Measurements from ENCODE around the gene CNR1.
"Not testable (repeated sequence)": the region's sequence is repeated elsewhere in the genome, so short reads cannot be mapped to it uniquely, and the experiment has no call there.

Gene CNR1

GRCh38 chr6:88165844-88166492, at the start of gene CNR1:
Gene CNR1, minus strand, starts transcription at chr6:88166347. Its CDS starts 21,073 bp downstream, at chr6:88145274.
- no peak for DNase-seq

GRCh38 chr6:88211446-88211845, 45.3 kb upstream of the CNR1 start:
- no peak for DNase-seq

GRCh38 chr6:88209301-88209700, 43.2 kb upstream of the CNR1 start:
- no peak for DNase-seq

GRCh38 chr6:88208726-88209125, 42.6 kb upstream of the CNR1 start:
- DNase-seq = no peak

GRCh38 chr6:88201734-88202133, 35.6 kb upstream of the CNR1 start:
- DNase-seq = not testable (repeated sequence)

- no peak for DNase-seq
These were observed 18.8 kb upstream of the CNR1 start for GRCh38 chr6:88184921-88185320.

- no peak for DNase-seq
These were observed 17.3 kb upstream of the CNR1 start for GRCh38 chr6:88183471-88183870.

DNA sequence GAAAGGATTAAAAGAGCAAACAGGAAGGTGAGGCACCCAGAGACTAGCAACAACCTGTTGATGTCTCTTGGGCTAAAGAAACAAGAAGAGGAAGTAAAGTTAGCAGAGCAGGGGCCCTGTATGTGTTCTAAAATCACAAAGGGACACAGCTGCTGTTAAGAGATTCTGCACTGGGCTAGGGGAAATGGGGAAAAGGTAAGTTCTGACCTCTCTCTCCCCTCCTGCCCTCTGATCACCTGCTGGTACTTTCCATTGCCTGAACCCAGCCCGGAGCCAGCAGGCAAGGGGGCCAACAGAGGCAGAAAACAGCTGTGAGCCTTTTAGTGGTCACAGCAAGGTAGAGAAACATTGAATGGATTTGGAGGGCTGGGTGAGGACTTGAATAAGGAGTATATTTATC, 13.5 kb upstream of the CNR1 start:
- DNase-seq = no peak

GRCh38 chr6:88177961-88178464, 11.9 kb upstream of the CNR1 start:
- no peak for DNase-seq

DNA sequence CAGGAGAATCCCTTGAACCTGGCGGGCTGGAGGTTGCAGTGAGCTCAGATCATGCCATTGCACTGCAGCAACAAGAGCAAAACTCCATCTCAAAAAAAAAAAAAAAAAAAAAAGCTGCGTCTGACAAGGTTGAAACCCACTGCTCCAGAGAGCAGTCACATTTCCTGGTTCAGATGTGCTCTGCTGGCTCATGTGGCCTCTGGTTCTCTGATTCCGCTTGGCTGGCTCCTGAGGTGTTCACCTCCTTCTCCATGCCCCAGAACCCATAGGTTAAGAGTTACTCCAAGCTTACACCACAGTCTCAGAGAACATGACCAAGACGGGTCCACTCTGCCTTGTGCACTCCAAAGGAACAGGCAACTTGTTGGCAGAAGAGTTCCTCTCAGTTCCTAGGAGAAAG, 8.8 kb upstream of the CNR1 start:
- DNase-seq = no peak

DNA sequence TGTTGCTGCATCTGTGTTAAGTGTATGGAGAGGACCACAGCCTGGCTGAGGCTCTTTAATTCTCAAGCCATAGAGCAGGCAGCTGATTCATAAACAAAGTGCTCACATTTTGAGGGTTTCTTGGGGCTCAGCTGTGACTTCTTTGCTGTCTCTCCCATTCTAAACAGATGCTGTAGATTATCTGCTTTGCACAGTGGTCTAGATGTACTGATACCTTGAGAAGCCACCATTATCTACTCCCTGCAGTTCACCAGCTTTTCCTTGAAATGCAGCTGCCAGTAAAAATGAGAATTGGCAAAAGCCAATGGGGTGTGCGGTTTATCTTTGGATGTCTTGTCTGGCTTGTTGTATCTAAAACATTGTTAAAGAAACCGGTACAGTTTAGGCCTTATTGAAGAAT, 5.2 kb upstream of the CNR1 start:
- DNase-seq = no peak

- DNase-seq = no peak
These were observed 2.2 kb upstream of the CNR1 start for GRCh38 chr6:88168362-88168761.

- DNase-seq = no peak
These were observed 1.3 kb upstream of the CNR1 start for GRCh38 chr6:88167352-88167937.

DNA sequence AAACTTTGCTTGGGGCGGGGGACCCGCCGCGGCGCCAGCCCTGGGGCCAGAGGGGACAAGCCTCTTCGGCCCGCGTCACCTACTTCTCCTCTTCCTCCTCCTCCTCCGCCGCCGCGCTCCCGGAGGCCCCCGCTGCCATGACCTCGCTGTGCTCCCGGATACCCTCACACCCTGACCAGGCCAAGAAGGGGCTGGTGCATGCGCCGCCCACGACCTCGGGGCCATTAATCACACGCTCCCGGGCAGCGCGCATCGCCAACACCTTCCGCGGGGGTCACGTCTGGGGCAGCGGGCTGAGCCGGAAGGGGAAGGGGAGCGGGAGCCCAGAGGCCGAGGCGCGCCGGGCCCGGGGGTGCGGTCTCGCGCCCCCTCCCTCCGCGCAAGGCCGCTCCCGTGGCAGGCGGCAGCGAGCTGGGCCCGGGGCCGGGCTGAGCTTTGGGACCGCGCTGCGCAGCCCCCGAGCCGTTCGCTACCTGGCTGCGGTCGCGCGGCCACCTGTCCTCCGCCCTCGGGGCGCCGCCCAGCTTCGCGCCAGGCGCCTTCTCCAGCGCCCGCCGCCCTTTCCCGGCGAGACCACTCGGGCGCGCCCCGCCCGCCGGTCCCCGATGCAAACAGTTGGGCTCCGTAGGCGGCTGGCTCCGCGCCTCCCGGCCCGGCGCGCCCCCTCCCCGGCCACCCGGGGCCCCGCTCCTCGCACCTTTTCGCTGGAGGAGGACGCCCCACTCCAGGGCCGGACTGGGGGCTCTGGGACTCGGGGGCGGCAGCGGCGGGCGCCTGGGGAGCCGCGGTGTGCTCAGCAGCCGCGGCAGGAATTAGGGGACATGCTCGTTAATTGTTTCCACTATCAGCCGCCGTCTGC, 575 bp upstream of the CNR1 start:
- no peak for DNase-seq

DNA sequence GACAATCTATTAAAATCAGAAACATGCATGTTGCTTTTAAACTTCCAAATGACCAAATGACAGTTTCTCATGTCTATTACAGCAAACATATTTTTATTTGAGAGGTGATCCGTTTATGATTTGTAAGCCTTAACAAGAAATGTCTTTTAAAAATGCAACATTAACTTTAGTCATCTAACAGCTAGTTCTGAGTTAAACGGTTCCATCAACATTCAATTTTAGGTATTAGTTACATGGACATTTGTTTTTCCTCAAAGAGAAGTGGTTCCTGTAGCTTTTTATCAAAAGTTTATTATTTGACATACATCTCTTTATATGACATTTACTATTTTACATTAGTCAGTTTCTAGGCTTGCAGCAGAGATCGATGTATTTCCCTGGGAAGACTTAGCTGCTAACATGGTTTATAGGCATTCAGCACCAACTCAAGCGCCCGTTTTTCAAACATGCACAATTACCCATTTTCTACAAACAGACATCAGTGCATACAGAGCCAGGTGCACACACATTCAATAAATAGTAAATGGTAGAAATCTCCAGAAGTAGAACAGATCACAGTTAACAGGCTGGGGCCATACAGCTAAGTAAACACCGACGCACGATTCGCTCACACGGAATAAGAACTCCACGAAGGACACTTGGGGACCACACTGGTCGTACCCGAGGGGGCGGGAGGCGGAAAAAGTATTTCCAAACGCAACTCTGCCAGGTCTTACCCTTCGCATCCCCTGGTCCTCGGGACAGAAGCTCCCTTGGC, 882 bp downstream of the CNR1 start:
- DNase-seq = no peak

- no peak for DNase-seq
These were observed 2.1 kb downstream of the CNR1 start for GRCh38 chr6:88164061-88164460.

- no peak for DNase-seq
These were observed 2.5 kb downstream of the CNR1 start for GRCh38 chr6:88163616-88164015.

GRCh38 chr6:88161940-88162339, 4.2 kb downstream of the CNR1 start:
- DNase-seq = no peak

GRCh38 chr6:88157106-88157505, 9.0 kb downstream of the CNR1 start:
- no peak for DNase-seq

GRCh38 chr6:88145298-88145963, 20.7 kb downstream of the CNR1 start:
- no peak for DNase-seq

GRCh38 chr6:88144637-88145297, 21.4 kb downstream of the CNR1 start:
- no peak for DNase-seq
